ENCODE measurements around the gene CTXND2.

DNA sequence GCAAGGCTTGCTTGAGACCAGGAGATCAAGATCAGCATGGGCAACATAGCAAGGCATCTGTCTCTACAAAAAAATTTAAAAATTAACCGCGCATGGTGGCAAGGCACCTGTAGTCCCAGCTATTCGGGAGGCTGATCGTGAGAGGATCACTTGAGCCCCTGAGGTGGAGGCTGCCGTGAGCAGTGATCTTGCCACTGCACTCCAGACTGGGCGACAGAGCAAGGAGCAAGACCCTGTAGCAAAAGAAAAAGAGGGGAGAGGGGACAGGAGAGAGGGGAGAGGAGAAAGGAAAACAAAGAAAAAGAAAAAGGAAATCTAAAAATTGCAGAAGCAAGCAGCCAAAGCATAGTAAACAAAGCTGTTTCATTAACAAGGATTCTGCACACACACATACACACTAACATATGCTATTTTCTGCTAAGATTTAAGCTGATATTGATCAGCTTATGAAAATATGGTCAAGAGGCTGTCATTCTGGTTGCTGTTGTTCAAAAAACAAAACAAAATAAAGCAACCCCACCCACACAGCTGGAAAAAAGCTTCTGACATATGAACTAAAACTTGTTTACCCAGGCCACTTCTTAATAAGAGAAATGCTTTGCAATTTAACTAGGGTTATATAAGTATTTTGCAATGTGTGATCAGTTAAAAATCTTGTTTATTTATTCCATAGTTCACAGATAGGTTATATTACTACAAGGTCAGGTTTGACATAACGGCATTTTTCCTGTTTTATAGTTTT is 12.3 kb upstream of the CTXND2 start:
- TF ChIP-seq POLR2A (IDR thresholded peaks at IDR 0.05) = no peak
- TF ChIP-seq, protein P1, sequence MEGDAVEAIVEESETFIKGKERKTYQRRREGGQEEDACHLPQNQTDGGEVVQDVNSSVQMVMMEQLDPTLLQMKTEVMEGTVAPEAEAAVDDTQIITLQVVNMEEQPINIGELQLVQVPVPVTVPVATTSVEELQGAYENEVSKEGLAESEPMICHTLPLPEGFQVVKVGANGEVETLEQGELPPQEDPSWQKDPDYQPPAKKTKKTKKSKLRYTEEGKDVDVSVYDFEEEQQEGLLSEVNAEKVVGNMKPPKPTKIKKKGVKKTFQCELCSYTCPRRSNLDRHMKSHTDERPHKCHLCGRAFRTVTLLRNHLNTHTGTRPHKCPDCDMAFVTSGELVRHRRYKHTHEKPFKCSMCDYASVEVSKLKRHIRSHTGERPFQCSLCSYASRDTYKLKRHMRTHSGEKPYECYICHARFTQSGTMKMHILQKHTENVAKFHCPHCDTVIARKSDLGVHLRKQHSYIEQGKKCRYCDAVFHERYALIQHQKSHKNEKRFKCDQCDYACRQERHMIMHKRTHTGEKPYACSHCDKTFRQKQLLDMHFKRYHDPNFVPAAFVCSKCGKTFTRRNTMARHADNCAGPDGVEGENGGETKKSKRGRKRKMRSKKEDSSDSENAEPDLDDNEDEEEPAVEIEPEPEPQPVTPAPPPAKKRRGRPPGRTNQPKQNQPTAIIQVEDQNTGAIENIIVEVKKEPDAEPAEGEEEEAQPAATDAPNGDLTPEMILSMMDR (IDR thresholded peaks at IDR 0.05) = no peak
